Esophagus muscularis mucosa (tissue), 3 donors: ENCODE data around the gene SH3RF3.

Experiments used
- CTCF ChIP-seq, 3 experiments: fragments of 200-600 bp in 2 of 3; fragments of 450-650 bp in 1 of 3; sonication (generic) in 2 of 3; IDR thresholded peaks; one replicate each; pipeline ENCODE4 v1.5.1; 2017 to 2019; ENCODE audit warnings: antibody characterized with exemption in 3 of 3, mild to moderate bottlenecking in 2 of 3, moderate library complexity in 1 of 3
- POLR2A ChIP-seq: fragments of 450-650 bp; IDR thresholded peaks from one replicate; pipeline ENCODE4 v1.6.1; 2017; ENCODE audit warnings: antibody characterized with exemption, moderate library complexity, mild to moderate bottlenecking, low read depth
- POLR2AphosphoS5 ChIP-seq, 2 donors: sonication (generic); formaldehyde crosslinking; IDR thresholded peaks; one replicate each; pipeline ENCODE4 v1.6.1; 2017; ENCODE audit warnings: antibody characterized with exemption in 2 of 2

DNA sequence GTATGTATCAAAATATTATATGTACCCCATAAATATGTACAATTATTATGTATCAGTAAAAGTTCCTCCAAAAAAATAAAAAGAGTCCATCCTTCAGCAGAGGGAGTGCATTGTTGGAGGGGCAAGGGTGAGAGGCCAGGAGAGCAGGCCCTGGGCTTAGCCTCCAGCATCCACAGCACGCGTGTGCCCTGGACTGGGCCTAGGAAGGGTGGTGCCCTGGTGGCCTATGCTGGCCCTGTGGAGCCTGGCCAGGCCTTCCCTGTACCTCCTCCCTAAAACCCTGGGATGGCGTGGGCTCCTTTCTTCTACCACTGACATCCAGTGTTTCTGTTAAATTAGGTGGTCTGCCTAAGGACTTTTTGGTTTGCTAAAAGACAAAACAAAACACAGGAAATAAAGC, 93.4 kb downstream of the SH3RF3 start:
- TF ChIP-seq POLR2A (no peak), CTCF (IDR thresholded peaks at IDR 0.05) (no peak), POLR2AphosphoS5 (IDR thresholded peaks at IDR 0.05) (no peak)
